BJ (cell line): ENCODE data around the gene ROBO3. TPM values are rescaled to one million over a fixed set of nuclear protein-coding genes. Genes with fewer than 3 reads are reported as not detected.

Experiments used
- CTCF ChIA-PET: fragments of 350-600 bp; formaldehyde crosslinking; extraction: SDS; loops from one replicate; lab custom pipeline; 2021; ENCODE audit warnings: antibody characterized with exemption, inconsistent platforms; lab: Yijun Ruan, JAX
- POLR2A ChIA-PET: fragments of 300-600 bp; sonication (Branson Sonifier 250); formaldehyde crosslinking; extraction: SDS; loops from one replicate; lab custom pipeline; 2021; ENCODE audit warnings: antibody characterized with exemption; lab: Charles Lee
- DNase-seq: peaks from one replicate; pipeline ENCODE4 v3.0.0-alpha.2; 2011; ENCODE audit warnings: low read depth
- H3K27me3 ChIP-seq: 2 replicates; pipeline ENCODE4 v1.6.0; 2011; ENCODE audit warnings: low read length; ENCODE audit not compliant: control insufficient read depth, insufficient read depth
- H3K36me3 ChIP-seq: 2 replicates; pipeline ENCODE4 v1.5.1; 2011; ENCODE audit warnings: low read length; ENCODE audit not compliant: control insufficient read depth, insufficient read depth
- H3K4me3 ChIP-seq: 2 replicates; pipeline ENCODE4 v1.5.1; 2011; ENCODE audit warnings: low read depth, mild to moderate bottlenecking, control low read depth, low read length
- polyA plus RNA-seq: library from polyadenylated mRNA; depleted of rRNA; stranded (reverse); fragments of >200 nt; gene quantifications from 2 replicates; pipeline ENCODE4 v1.2.3, GENCODE V29; 2011
- TF ChIP-seq, protein P1 (sequence below): IDR thresholded peaks from 2 replicates; pipeline ENCODE4 v1.5.1; 2011; ENCODE audit warnings: low read depth, mild to moderate bottlenecking, control low read depth, inconsistent platforms, low read length, moderate library complexity; ENCODE audit not compliant: insufficient read depth

Gene ROBO3
- polyA plus RNA-seq, 1 experiment = 27.8 TPM

DNA sequence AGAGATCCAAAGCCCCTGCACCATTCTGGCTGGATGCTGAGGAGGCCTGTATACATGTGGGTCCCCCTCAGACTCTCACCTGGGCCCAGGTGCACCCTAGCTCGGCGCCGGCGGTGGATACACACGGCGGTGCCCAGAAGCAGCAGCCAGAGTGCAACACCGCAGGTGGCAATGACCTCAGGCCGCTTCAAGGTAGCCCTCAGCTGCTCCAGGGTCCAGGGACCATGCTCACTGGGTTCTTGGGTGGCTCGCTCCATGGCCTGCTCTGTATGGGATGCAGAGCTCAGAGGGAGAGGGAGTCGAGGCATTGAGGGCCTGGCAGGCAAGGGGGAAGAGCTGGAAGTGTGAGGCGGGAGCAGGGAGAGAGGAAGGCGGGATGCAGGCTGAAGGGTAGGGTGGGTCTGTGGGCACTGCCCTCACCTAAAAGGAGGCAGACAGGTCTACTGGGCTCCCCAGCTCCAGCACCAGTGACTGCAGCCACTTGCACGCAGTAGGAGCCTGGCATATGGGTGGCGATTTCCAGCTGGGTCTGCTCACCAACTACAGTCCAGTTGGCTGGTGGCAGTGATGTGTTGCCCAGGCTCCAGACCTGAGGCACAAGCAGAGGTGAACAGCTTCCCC lies 28.7 kb downstream of the ROBO3 start:
- ChIA-PET CTCF (interaction anchor here (1.1 to 2.3 kb wide), 4 partner anchors 9 to 28 kb away, joined by 3 to 13 read pairs (median 4); no protein-coding TSS in a partner anchor), POLR2A (no interaction called here)
- Histone ChIP-seq H3K36me3 (no peaks in the 10 kb centered on the region), H3K4me3 (no peak overlapping the region), H3K27me3 (no peaks in the 10 kb centered on the region)
- DNase-seq = no peak
- TF ChIP-seq, protein P1, sequence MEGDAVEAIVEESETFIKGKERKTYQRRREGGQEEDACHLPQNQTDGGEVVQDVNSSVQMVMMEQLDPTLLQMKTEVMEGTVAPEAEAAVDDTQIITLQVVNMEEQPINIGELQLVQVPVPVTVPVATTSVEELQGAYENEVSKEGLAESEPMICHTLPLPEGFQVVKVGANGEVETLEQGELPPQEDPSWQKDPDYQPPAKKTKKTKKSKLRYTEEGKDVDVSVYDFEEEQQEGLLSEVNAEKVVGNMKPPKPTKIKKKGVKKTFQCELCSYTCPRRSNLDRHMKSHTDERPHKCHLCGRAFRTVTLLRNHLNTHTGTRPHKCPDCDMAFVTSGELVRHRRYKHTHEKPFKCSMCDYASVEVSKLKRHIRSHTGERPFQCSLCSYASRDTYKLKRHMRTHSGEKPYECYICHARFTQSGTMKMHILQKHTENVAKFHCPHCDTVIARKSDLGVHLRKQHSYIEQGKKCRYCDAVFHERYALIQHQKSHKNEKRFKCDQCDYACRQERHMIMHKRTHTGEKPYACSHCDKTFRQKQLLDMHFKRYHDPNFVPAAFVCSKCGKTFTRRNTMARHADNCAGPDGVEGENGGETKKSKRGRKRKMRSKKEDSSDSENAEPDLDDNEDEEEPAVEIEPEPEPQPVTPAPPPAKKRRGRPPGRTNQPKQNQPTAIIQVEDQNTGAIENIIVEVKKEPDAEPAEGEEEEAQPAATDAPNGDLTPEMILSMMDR = no peak

DNA sequence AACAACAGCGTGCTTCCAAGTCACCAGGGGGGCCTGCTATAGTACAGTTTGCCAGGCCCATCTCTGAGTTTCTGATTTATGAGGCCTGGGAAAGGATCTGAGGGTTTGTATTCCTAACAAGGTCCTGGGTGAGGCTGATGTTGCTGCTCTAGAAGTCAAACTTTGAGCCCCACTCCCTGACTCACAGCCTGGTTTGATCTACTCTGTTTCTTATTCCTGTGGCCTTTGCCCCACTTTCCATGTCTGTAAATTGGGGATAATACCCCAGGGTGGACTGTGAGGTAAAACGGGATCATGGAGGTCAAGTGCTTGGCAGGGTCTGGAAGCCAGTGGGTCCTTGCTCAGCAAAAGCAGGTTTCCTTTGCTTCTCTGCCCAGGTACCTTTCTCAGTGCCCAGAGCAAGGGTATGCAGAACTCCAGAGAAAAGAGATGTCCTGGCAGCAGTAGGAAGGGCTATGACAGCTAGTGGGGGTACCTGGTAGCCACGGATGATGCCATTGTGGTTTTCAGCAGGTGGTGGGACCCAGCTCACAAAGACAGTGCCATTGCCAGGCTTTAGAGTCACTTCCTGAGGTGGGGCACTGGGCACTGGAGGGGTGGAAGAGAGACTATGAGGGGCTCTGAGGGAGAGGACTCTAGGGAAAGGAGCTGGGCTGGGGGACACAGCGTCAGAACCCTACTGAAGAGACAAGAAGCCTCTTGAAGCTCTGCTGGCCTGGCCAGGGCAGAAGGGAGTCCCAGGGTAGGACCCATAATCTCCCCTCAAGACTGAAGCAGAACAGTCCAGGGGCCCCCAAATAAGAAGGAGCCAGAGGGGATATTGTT lies 29.6 kb downstream of the ROBO3 start:
- ChIA-PET CTCF (interaction anchor here (1.1 to 2.3 kb wide), 4 partner anchors 8 to 29 kb away, joined by 3 to 13 read pairs (median 4); no protein-coding TSS in a partner anchor), POLR2A (no interaction called here)
- no peak for DNase-seq
- H3K27me3 ChIP-seq = no peaks in the 10 kb centered on the region
- no peak overlapping the region for H3K4me3 ChIP-seq
- TF ChIP-seq, protein P1 = no peak
- no peaks in the 10 kb centered on the region for H3K36me3 ChIP-seq

DNA sequence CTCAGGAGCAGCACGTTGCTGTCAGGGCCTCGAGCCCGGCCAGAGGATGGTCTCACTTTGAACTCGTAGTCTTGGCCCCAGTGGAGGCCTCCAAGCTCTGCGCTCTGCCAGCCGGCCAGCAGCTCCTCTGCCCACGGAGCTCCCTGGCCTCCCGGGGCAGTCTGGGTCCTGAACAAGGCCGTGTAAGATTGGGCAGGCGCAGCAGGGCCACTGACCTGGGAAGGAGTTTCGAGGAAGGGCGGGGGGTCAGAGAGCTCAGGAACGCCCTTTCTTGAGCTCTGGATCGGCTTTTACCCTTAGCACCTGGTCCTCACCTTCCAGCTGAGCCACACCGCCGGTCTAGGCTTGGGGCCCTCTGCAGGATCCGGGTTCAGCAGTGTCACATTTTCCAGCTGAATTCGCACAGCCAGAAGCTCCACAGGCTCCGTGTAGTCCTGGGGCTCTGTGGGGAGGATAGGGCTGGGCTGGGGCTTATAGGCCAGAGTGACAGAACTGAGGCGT lies 30.3 kb downstream of the ROBO3 start:
- Histone ChIP-seq H3K36me3 (no peaks in the 10 kb centered on the region), H3K4me3 (no peak overlapping the region), H3K27me3 (no peaks in the 10 kb centered on the region)
- ChIA-PET POLR2A (no interaction called here), CTCF (interaction anchor here (1.6 to 2.3 kb wide), 2 partner anchors 19 to 29 kb away, joined by 4 to 13 read pairs; no protein-coding TSS in a partner anchor)
- DNase-seq = no peak
- TF ChIP-seq, protein P1 = no peak

DNA sequence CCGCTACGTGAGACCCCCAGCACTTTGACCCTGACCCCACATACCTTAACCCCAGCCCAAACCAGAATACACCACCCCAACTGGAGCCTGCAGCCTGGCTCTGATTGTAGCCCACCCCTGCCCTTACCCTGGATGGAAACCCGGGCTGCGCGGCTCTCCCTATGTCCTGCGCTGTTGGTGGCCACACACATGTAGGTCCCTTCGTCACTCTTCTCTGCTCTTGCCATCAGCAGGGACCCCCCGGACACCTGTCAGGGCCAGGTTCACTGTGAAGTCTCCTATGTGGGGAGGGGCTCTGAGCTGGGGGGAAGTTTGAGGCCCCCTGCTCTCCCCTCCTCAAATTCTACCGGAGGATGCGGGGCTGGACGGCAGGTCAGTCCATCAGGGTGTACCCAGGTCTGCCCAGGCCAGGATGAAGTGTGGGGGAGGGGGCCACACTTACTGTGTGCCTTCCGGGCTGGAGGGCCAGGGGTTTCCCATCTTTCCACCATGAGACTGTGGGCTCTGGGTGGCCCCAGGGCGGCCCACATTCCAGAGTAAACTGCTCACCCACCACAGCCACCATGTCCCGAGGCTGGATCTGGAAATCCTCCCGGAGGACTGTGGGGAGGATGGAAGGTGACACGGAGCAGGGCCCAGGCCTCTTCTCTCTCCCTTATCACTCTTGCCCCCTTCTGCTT lies 31.0 kb downstream of the ROBO3 start:
- H3K36me3 ChIP-seq = no peaks in the 10 kb centered on the region
- ChIA-PET CTCF (interaction anchor here (2.3 to 2.8 kb wide), 3 partner anchors 14 to 20 kb away, joined by 10 to 13 read pairs (median 11); no protein-coding TSS in a partner anchor), POLR2A (no interaction called here)
- H3K27me3 ChIP-seq = no peaks in the 10 kb centered on the region
- TF ChIP-seq, protein P1 = no peak
- DNase-seq = no peak
- no peak overlapping the region for H3K4me3 ChIP-seq
